Right renal pelvis (tissue), 4 donors: ENCODE data around the gene ECHS1. TPM values are rescaled to one million over a fixed set of nuclear protein-coding genes. Genes with fewer than 3 reads are reported as not detected.
"Not testable (repeated sequence)": the region's sequence is repeated elsewhere in the genome, so short reads cannot be mapped to it uniquely, and the experiment has no call there.

ENCODE experiments used
- DNase-seq, 4 donors: peaks; one replicate each; pipeline ENCODE4 v3.0.0-alpha.2; 2013; ENCODE audit warnings: low read depth in 4 of 4, low spot score in 3 of 4, missing footprints in 1 of 4
- polyA plus RNA-seq, 4 donors: library from polyadenylated mRNA; unstranded; fragments of 120-200 nt; gene quantifications; one replicate each; pipeline ENCODE4 v1.2.1, GENCODE V29; 2013; ENCODE audit not compliant: insufficient read length in 4 of 4

The ECHS1 gene
- polyA plus RNA-seq: 100 to 1,000 TPM; 140 to 163 (median 150) TPM

GRCh38 chr10:133373174-133374090 is at the start of gene ECHS1:
TSS of gene ECHS1 (minus strand) at chr10:133373354. CDS start at chr10:133373333, 21 bp downstream.
- peak; percentile 86 to 92 (median 90) for DNase-seq

GRCh38 chr10:133422223-133422806 is 49.2 kb upstream of the ECHS1 start:
- no peak for DNase-seq

GRCh38 chr10:133421336-133422222 is 48.4 kb upstream of the ECHS1 start:
- DNase-seq: no peak

DNA sequence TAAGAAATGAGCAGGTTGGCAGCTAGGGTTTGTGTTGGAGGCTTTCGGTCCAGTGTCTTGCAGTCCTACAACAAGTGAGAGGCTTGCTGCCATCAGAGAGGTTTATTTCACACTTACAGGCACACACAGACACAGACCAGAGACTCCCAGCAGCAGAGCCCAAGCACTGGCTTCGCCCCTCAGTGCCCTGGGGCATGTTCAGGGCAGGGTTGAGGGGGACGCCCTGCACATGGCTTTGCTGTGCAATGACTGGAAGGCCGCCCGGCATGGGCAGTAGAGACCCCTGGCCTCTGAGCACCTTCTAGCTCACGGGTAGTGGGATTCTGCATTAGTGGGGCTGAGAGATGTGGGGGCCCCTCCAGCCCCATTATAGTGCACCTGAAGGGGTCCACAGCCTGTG is 47.4 kb upstream of the ECHS1 start:
- no peak for DNase-seq

DNA sequence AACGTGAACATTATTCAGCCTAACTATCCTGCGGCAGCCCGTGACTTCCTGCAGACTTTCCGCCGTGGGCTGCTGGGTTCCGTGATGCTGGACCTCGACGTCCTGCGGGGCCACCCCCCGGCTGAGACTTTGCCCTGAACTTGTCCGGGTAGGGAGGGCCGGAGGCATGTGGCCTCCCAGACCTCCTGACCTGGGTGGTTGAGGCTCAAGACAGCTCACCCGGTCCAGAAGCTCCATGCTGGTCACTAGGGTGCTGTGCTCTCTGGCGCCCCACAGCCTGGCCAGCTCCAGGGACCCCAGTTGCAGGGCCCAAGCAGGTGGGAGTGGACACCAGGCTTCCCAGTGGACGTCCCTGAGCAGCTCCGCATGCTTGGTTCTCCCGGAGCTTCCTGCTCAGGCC is 46.9 kb upstream of the ECHS1 start:
- DNase-seq: no peak

GRCh38 chr10:133419211-133419950 is 46.2 kb upstream of the ECHS1 start:
- DNase-seq: no peak

- DNase-seq: no peak
Observed at GRCh38 chr10:133418289-133418993, 45.3 kb upstream of the ECHS1 start.

DNA sequence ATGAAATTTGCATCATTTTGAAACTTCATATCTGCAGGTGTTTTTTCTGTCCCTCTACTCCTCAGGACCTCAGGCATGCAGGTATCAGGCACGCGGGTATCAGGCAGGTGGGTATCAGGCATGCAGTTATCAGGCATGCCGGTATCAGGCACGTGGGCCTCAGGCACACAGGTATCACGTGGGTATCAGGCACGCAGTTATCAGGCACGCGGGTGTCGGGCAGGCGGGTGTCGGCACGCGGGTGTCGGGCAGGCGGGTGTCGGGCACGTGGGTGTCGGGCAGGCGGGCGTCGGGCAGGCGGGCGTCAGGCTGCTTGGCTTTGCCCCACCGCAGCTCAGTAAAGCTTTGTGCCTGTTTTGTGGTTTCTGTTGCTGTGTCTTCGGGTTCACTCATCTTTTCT is 42.6 kb upstream of the ECHS1 start:
- no peak for DNase-seq

GRCh38 chr10:133414401-133414800 is 41.2 kb upstream of the ECHS1 start:
- DNase-seq: not testable (repeated sequence)

DNA sequence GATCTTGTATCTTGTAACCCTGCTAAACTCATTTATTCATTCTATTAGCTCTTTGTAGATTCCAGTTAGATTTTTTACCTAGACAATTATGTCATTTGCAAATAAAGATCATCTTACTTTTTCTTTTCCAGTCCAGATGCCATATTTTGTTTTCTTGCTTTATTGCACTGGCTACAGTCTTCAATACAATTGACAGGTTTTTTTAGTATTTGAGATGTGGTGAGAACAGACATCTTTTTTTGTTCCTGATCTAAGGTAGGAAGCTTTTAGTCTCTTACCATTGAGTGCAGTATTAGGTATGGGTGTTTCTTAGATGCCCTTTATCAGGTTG is 39.2 kb upstream of the ECHS1 start:
- no peak for DNase-seq

DNA sequence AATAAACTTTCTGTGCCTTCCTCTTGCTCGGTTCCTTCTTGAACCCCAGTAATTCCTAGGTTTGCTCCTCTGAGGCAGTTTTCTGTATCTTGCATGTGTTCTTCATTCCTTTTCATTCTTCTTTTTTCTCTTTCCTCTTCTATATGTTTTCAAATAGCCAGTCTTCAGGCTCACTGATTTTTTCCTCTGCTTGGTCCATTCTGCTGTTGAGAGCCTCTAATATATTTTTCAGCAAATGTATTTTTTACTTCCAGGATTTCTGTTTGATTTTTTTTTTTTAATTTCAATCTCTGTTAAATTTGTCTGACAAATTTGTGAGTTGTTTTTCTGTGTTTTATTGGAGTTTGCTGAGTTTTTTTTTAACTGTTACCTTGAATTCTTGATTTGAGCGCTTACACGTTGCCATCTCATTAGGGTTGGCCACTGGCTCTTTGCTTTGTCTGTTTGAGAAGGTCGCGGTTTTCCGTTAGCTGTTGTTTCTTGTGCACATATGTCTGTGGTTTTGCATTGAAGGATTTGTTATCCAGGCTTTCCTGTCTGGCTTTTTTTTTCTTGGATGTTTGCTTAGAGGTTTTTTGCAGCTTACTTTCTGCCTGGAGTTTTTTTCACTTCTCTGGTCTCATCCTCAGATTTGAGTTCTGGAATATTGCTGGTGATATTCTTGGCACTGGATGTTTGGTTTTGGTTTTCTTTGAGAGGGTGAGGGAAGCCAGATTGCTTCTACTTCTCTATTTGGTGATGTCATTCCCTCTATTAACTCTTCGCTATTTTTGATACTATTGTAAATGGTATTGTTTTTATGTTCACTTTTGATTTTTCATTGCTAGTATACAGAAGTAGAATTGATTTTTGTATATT is 38.6 kb upstream of the ECHS1 start:
- no peak for DNase-seq

- no peak for DNase-seq
Observed at GRCh38 chr10:133405844-133406527, 32.8 kb upstream of the ECHS1 start.

DNA sequence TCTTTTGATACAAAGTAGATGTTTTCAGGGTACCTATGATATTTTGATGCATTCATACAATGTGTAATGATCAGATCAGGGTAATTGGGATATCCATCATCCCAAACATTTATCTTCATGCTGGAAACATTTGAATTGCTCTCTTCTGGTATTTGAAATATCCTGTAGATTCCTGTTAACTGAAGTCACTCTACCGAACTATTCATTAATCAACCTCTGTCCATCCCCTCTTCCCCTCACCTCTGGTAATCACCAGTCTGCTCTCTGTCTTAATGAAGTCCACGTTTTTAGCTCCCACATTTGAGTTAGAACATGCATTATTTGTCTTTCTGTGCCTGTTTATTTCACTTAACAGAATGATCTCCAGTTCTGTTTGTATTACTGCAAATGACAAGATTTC is 32.1 kb upstream of the ECHS1 start:
- DNase-seq: no peak

GRCh38 chr10:133403784-133404183 is 30.6 kb upstream of the ECHS1 start:
- DNase-seq: no peak

DNA sequence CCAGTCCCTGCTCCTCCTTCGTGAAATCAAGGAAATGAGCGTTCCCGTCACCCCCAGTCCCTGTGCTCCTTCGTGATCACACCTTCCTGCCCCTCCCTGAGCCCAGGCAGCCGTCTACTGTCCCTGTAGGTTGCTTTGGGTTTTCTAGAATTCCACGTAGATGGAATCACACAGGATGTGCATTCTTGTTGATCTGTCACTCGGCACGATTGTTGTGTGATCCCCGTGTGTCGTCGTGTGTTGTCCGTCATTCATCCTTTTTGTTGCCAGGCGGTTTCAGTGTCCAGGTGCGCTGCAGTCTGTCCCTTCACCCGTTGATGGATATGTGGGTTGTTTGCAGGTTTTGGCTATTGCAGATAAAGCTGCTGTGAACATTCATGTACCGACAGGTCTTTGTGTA is 30.2 kb upstream of the ECHS1 start:
- no peak for DNase-seq

DNA sequence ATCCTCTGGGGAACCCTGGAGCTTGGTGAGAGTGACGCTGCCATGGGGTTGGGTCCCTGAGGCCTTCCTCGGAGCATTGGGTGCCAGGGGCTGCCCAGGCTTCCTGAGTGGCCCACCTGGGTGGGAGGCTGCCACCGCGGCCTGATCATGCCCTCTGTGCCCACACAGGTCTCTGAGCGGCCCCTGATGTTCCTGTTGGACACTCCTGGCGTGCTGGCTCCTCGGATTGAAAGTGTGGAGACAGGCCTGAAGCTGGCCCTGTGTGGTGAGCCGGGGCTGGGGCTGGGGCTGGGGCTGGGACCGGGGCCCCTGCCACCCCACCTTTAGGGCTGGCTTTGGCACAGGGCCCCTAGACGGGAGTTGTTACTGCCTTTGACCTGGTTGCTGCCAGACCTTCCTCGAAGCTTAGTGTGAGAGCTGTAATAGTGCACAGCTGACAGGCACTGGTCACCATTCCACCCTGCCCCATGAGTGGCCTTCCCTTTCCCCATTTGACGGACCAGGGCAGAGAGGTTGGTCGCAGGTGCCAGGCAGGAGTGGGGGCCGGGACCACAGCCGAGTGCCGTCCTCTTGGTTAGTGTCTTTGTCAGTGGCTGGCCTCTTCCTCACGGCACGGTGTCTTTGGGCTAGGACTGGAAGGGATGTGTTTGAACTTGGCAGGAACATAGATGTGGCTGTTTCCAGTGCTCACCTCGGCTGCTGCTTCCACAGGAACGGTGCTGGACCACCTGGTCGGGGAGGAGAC is 29.0 kb upstream of the ECHS1 start:
- no peak for DNase-seq

DNA sequence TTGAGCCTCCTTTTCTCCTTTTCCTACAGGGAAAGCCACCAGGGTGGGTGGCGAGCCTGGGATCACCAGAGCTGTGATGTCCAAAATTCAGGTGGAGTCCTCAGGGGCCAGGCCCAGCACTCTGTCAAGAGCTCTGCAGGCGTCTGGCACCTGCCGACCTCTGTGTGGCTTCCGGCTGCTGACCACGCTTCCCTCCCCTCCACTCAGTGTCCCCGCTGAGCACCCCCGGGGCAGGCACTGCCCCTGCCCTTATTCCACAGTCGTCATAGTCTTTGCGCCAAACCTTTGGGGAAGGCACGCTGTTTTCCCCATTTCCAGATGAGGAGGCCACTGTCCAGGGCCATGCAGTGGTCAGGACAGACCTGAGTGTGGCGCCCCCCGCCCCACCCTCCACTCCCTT is 28.3 kb upstream of the ECHS1 start:
- no peak for DNase-seq
